Cardiac fibroblast (primary cell): ENCODE measurements around the gene SRM.

ENCODE experiments used
- DNase-seq, 2 donors: peaks; one replicate each; pipeline versions ENCODE4 v3.0.0 to v3.0.0-alpha.2; 2010; ENCODE audit warnings: low read depth in 2 of 2
- H3K4me3 ChIP-seq, 2 donors: replicated peaks in 1 of 2; 1 replicate in 1 of 2; 2 replicates in 1 of 2; pipeline ENCODE4 v1.5.1; 2011; ENCODE audit warnings: low read depth in 2 of 2, low read length in 2 of 2, mild to moderate bottlenecking in 2 of 2, moderate library complexity in 1 of 2
- TF ChIP-seq, protein P1 (sequence below): IDR thresholded peaks from one replicate; pipeline ENCODE4 v1.5.1; 2011; ENCODE audit warnings: low read depth, mild to moderate bottlenecking, low read length, inconsistent platforms

Gene SRM

DNA sequence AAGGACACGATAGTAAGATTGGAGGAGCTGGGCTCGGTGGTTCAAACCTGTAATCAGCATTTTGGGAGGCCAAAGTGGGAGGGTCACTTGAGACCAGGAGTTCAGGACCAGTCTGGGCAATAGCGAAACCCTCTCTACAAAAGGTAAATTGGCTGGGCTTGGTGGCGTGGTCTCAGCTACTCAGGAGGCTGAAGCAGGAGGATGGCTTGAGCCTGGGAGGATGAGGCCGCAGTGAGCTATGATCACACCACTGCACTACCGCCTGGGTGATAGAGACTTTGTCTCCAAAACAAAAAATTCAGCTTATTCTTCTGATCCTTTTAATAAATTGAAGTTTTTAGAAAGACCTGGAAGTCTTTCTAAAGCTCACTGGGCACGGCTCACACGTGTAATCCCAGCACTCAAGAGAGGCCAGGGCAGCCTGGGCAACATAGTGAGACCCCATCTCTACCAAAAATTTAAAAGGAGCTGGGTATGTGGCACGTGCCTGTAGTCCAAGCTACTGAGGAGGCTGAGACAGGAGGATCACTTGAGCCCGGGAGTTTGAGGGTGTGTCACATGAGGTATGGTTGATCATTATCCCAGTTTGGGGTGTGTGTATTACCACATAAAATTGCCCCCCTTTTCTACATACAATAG, 28.1 kb downstream of the SRM start:
- TF ChIP-seq, protein P1, sequence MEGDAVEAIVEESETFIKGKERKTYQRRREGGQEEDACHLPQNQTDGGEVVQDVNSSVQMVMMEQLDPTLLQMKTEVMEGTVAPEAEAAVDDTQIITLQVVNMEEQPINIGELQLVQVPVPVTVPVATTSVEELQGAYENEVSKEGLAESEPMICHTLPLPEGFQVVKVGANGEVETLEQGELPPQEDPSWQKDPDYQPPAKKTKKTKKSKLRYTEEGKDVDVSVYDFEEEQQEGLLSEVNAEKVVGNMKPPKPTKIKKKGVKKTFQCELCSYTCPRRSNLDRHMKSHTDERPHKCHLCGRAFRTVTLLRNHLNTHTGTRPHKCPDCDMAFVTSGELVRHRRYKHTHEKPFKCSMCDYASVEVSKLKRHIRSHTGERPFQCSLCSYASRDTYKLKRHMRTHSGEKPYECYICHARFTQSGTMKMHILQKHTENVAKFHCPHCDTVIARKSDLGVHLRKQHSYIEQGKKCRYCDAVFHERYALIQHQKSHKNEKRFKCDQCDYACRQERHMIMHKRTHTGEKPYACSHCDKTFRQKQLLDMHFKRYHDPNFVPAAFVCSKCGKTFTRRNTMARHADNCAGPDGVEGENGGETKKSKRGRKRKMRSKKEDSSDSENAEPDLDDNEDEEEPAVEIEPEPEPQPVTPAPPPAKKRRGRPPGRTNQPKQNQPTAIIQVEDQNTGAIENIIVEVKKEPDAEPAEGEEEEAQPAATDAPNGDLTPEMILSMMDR, result no peak
- DNase-seq, result no peak
- no peak overlapping the region for H3K4me3 ChIP-seq

DNA sequence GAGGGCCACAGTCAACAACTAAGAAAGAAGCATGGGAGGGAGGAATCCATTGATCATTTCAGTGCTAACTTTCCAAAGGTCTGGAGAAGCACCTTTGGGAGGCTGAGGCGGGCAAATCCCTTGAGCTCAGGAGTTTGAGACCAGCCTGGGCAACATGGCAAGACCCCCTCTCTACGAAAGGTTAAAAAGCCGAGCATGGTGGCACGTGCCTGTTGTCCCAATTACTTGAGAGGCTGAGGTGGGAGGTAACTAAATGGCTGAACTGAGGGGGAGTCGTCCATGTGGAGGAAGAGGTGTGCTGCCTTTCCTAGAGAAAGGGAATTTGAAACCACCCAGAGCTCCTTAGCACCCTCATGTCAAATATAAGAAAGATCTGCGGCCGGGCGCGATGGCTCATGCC, 29.0 kb downstream of the SRM start:
- TF ChIP-seq, protein P1, result no peak
- H3K4me3 ChIP-seq, result no peak overlapping the region
- no peak for DNase-seq

DNA sequence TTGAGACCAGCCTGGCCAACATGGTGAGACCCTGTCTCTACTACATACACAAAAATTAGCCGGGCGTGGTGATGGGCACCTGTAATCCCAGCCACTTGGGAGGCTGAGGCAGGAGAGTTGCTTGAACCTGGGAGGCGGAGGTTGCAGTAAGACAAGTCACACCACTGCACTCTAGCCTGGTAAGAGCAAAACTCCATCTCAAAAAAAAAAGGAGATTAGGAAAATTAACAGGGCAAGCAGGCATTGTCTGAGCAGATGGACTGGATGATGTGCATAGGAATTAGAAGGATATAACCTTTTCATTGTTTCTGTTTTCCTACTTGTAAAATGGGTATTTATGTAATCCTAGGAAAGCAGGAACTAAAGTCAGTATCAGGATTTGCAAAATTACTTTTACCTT, 31.8 kb downstream of the SRM start:
- no peak for DNase-seq
- TF ChIP-seq, protein P1, result no peak
- H3K4me3 ChIP-seq, result no peak overlapping the region

DNA sequence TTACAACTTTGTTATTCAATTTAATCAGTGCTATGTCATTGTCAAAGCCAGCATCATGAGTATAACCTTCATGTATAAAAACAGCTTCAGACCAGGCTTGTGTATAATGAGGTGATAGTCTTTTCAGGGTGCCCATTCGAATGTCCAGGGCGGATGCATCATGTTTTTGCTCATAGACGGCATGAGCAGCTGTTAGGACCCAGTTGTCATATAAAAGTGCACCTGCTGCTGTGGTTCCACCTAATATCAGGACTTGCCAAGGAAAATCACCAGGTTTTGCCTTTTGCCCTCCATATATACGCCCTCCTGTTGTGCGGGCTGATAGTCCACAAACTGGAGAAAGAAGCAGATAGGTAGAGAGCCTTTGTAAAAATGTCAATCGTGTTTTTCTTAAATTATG, 32.5 kb downstream of the SRM start:
- no peak for DNase-seq
- H3K4me3 ChIP-seq, result no peak overlapping the region
- TF ChIP-seq, protein P1, result no peak

DNA sequence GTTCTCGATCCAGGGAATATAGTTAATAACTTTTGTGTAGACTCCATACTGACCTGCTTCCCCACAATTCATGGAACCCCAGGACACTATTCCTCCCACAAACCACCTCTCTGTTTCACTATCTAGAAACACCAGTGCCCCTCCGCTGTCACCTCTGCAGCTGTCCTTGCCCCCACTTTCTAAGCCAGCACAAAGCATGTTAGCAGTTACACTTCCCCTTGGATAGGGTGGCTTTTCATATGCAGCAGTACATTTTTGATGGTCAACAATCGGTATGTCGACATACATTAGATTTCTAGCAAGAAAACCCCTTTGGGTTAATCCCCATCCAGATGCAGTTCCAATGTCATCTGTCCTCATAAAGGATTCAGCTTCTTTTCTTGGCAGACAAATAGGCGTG, 32.9 kb downstream of the SRM start:
- TF ChIP-seq, protein P1, result no peak
- no peak overlapping the region for H3K4me3 ChIP-seq
- DNase-seq, result no peak

DNA sequence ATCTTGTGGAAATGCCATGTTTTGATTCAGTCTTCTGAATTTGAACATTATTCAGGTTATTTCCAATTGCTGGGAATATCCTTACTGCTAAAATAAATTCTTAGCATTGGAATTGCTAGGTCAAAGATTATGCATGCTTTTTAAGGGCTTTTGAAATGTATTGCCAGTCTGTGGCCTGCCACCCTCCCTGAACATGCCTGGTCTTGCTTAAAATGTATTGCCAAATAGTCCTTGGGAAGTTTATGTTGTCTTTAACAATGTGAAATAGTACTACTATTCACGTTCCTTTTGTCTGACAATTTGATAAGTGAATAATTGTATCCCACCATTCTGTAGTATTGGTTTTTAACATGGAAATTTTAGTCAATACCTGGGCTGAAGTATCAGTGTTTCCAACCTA, 33.8 kb downstream of the SRM start:
- DNase-seq, result no peak
- H3K4me3 ChIP-seq, result no peak overlapping the region
- TF ChIP-seq, protein P1, result no peak

DNA sequence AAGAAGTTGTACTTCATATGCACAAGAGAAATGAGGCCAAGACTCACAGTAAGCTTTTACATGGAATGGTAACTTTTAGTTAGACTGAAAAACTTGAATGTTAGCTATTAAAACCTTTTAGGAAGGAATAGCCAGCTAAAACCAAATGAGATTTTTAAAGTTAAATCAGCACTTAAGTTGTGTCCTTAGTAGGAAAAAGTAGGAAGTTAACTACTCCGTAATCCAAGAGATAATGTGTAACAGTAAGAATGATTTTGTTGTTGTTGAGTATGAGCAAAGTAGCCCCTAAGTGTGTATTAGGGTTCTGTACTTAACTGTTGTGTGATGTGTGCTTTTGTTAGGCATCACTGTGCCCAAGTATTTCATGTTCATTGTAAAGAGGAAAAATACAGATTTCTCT, 34.2 kb downstream of the SRM start:
- no peak for DNase-seq
- no peak overlapping the region for H3K4me3 ChIP-seq
- TF ChIP-seq, protein P1, result no peak
